ENCODE results near the gene ANKAR. TPM values are rescaled to one million over a fixed set of nuclear protein-coding genes. Genes with fewer than 3 reads are reported as not detected.
"Not testable (repeated sequence)": the region's sequence is repeated elsewhere in the genome, so short reads cannot be mapped to it uniquely, and the experiment has no call there.

Gene ANKAR
- total and polyA plus RNA-seq, 8 donors = 6.9 to 27.0 (median 19.8) TPM

DNA sequence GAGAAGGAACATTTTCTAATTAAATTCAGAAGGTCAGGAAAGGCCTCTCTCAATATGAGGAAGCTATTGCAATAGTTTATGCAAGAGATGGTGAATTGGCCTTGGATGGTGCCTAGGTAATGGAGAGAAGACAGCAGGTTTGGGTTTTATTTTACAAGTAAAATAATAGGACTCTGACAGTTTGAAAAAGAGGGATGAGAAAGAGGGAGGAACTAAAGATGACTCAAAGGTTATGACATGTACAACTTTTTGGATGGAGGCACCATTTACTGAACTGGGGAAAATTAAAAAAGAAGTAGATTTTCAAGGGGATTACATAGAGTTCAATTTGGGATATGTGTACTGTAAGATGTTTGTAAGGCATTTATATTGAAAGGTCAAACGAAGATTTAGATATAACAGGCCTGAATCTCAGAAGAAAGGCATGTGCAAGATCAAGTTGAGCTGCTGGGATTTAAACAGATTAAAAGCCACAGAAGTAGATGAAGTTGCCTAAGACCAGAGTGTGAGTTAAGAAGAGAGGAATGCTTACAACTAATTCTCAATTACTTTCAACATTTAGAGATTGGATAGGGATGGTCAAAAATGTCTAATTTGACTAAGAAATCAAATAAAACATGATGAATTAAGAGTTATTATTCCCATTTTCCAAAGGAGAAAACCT is 25.5 kb upstream of the ANKAR start:
- DNase-seq (no peak), ATAC-seq (no peak)
- TF ChIP-seq, protein P1, sequence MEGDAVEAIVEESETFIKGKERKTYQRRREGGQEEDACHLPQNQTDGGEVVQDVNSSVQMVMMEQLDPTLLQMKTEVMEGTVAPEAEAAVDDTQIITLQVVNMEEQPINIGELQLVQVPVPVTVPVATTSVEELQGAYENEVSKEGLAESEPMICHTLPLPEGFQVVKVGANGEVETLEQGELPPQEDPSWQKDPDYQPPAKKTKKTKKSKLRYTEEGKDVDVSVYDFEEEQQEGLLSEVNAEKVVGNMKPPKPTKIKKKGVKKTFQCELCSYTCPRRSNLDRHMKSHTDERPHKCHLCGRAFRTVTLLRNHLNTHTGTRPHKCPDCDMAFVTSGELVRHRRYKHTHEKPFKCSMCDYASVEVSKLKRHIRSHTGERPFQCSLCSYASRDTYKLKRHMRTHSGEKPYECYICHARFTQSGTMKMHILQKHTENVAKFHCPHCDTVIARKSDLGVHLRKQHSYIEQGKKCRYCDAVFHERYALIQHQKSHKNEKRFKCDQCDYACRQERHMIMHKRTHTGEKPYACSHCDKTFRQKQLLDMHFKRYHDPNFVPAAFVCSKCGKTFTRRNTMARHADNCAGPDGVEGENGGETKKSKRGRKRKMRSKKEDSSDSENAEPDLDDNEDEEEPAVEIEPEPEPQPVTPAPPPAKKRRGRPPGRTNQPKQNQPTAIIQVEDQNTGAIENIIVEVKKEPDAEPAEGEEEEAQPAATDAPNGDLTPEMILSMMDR (IDR thresholded peaks at IDR 0.05) = no peak
- intact Hi-C loops (cut with DNase I) = no loop called here
- Histone ChIP-seq H3K27me3 (no peaks in the 10 kb centered on the region), H3K4me3 (no peak overlapping the region), H3K9me3 (peaks cover 0 to 2% of the 10 kb centered on the region in 2 donors), H3K36me3 (no peaks in the 10 kb centered on the region), H3K27ac (no peak overlapping the region), H3K4me1 (no peaks in the 10 kb centered on the region)

- intact Hi-C loops (cut with DNase I) = no loop called here
Measured at GRCh38 chr2:189651284-189651683, 23.2 kb upstream of the ANKAR start.

DNA sequence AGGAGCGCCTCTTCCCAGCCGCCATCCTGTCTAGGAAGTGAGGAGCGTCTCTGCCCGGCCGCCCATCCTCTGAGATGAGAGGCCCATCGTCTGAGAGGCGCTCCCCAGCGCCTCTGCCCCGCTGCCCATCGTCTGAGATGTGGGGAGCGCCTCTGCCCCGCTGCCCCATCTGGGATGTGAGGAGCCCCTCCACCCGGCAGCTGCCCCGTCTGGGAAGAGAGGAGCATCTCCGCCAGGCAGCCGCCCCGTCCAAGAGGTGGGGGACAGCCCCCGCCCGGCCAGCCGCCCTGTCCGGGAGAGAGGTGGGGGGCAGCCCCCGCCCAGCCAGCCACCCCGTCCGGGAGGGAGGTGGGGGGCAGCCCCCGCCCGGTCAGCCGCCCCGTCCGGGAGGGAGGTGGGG is 21.0 kb upstream of the ANKAR start:
- H3K9me3 ChIP-seq; H3K27ac ChIP-seq; intact Hi-C loops (cut with DNase I); H3K4me3 ChIP-seq; H3K27me3 ChIP-seq; ATAC-seq; H3K36me3 ChIP-seq: not testable (repeated sequence)
- H3K4me1 ChIP-seq = peaks cover 0 to 13% of the 10 kb centered on the region in 2 donors
- peak in 1 of 4 donors; percentile 64 for DNase-seq

More at GRCh38 chr2:189651284-189651683, 23.2 kb upstream of the ANKAR start:
- TF ChIP-seq, protein P1 (IDR thresholded peaks at IDR 0.05) = no peak
- DNase-seq (no peak), ATAC-seq (no peak)
- no peak overlapping the region for H3K27ac ChIP-seq
- H3K36me3 ChIP-seq = no peaks in the 10 kb centered on the region
- no peaks in the 10 kb centered on the region for H3K4me1 ChIP-seq
- H3K9me3 ChIP-seq = peaks cover 0 to 2% of the 10 kb centered on the region in 2 donors
- H3K4me3 ChIP-seq = no peak overlapping the region
- no peaks in the 10 kb centered on the region for H3K27me3 ChIP-seq

GRCh38 chr2:189654641-189655040 is 19.8 kb upstream of the ANKAR start:
- ATAC-seq (no peak), DNase-seq (no peak)
- H3K27me3 ChIP-seq = no peaks in the 10 kb centered on the region
- TF ChIP-seq, protein P1 (IDR thresholded peaks at IDR 0.05) = no peak
- no peaks in the 10 kb centered on the region for H3K36me3 ChIP-seq
- H3K27ac ChIP-seq = no peak overlapping the region
- no peak overlapping the region for H3K4me3 ChIP-seq
- intact Hi-C loops (cut with DNase I) = no loop called here
- peaks cover 0 to 19% of the 10 kb centered on the region in 2 donors for H3K4me1 ChIP-seq
- peaks cover 0 to 2% of the 10 kb centered on the region in 2 donors for H3K9me3 ChIP-seq

DNA sequence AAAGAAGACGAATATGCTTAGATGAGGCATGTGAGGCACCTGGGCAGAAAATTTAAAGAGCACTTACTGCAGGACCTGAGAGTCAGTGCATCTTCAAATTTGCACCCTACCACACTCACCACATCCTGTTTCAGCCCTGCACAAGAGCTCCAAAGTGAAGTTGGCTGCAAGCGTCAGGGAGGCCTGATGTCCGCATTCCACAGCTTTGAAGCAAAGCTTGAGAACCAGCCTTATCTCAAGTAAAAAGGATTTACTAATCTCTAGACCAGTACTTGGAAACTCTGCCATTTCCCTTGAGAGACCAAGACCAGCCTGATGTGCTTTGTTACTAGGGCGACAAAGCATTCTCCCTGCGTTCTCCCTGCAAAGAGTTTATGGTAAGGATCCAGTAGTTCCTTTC is 16.6 kb upstream of the ANKAR start:
- no peaks in the 10 kb centered on the region for H3K36me3 ChIP-seq
- peak; percentile 60 for ATAC-seq
- H3K4me3 ChIP-seq = no peak overlapping the region
- H3K4me1 ChIP-seq = peaks cover 0 to 33% of the 10 kb centered on the region in 2 donors
- intact Hi-C loops (cut with DNase I) = no loop called here
- DNase-seq = peak in 2 of 4 donors; percentile 58 to 74
- no peaks in the 10 kb centered on the region for H3K27me3 ChIP-seq
- TF ChIP-seq, protein P1 (IDR thresholded peaks at IDR 0.05) = no peak
- H3K27ac ChIP-seq = peak overlapping the region; percentile 46 to 76
- peaks cover 0 to 2% of the 10 kb centered on the region in 2 donors for H3K9me3 ChIP-seq
